Ovary (tissue), 9 donors: ENCODE data around the gene CNTD1. TPM values are rescaled to one million over a fixed set of nuclear protein-coding genes. Genes with fewer than 3 reads are reported as not detected.

Source experiments
- DNase-seq, 5 donors: peaks; one replicate each; pipeline ENCODE4 v3.0.0-alpha.2; 2019 to 2020
- H3K27ac ChIP-seq, 2 donors: fragments of 200-600 bp; one replicate each; pipeline versions ENCODE4 v1.5.1 to v1.8.0; 2019 to 2022
- H3K27me3 ChIP-seq: fragments of 200-600 bp; one replicate; pipeline ENCODE4 v1.8.0; 2022
- H3K36me3 ChIP-seq: fragments of 200-600 bp; sonication (generic); one replicate; pipeline ENCODE4 v1.5.1; 2019
- H3K4me1 ChIP-seq: one replicate; pipeline ENCODE4 v1.8.1; 2013; ENCODE audit warnings: mild to moderate bottlenecking, moderate library complexity; ENCODE audit not compliant: insufficient read depth
- H3K4me3 ChIP-seq: fragments of 200-600 bp; sonication (generic); one replicate; pipeline ENCODE4 v1.5.1; 2017
- H3K9me3 ChIP-seq, 2 donors: fragments of 200-600 bp in 1 of 2; sonication (generic) in 1 of 2; one replicate each; pipeline versions ENCODE4 v1.5.1 to v1.8.1; 2013 to 2019; ENCODE audit warnings: mild to moderate bottlenecking in 1 of 2, moderate library complexity in 1 of 2
- CTCF ChIP-seq, 3 donors: fragments of 450-650 bp in 2 of 3; fragments of 200-600 bp in 1 of 3; IDR thresholded peaks; one replicate each; pipeline versions ENCODE4 v1.5.1 to v1.8.0; 2016 to 2022; ENCODE audit warnings: antibody characterized with exemption in 3 of 3, mild to moderate bottlenecking in 1 of 3
- EP300 ChIP-seq: sonication (generic); formaldehyde crosslinking; IDR thresholded peaks from one replicate; pipeline ENCODE4 v1.6.1; 2017; ENCODE audit warnings: antibody characterized with exemption
- POLR2A ChIP-seq: fragments of 450-650 bp; IDR thresholded peaks from one replicate; pipeline ENCODE4 v1.6.1; 2017; ENCODE audit warnings: antibody characterized with exemption, mild to moderate bottlenecking, moderate library complexity
- WGBS, 3 donors: extraction: QIAGEN DNeasy Blood & Tissue Kit in 1 of 3; methylation state at CpG; one replicate each; pipeline versions ENCODE4 v1.1.5 to v1.1.7; 2013 to 2017; 5-methylcytosine and 5-hydroxymethylcytosine counted together
- intact Hi-C, 4 donors: fragments of 100-400 bp; cut with DNase I; formaldehyde crosslinking; loops; one replicate each; pipeline versions ENCODE4 v1.11.0 to v1.15.1; 2022 to 2023
- polyA plus RNA-seq, 2 donors: library from polyadenylated mRNA; stranded (reverse); fragments of 200-250 nt in 1 of 2; fragments of 350-450 nt in 1 of 2; fragmentation: Illumina TruSeq in 1 of 2; extraction: RNeasy Lipid Tissue Mini Kit (QIAGEN cat#74804) in 1 of 2; gene quantifications; one replicate each; pipeline ENCODE4 v1.2.3, GENCODE V29; 2013 to 2014
- total RNA-seq, 7 donors: library from RNA; depleted of rRNA in 2 of 7; stranded (reverse); fragments of >200 nt in 2 of 7; fragmentation: NEBNext Ultra II Directional in 3 of 7; extraction: Animal tissue kit (Norgen Biotek cat#: 25700) in 3 of 7; gene quantifications; one replicate each; pipeline versions ENCODE4 v1.1.0 to v1.2.4, GENCODE V29; 2016 to 2023
- donor health status: DM: no; HTN: no; CAD: no; lungs with moderate emphysema.
- donor health status: DM: no; HTN: no; CAD: no.
- donor health status: Bipolar disorder and iron deficiency.
- donor health status: DM: yes; HTN: yes; CAD: no.
- donor health status: DM: no; HTN: no; CAD: no.
- donor health status: DM: yes; HTN: yes; CAD: no.

Gene CNTD1
- total and polyA plus RNA-seq, 9 donors: 0.22 to 0.79 (median 0.33) TPM; not detected in 2

DNA sequence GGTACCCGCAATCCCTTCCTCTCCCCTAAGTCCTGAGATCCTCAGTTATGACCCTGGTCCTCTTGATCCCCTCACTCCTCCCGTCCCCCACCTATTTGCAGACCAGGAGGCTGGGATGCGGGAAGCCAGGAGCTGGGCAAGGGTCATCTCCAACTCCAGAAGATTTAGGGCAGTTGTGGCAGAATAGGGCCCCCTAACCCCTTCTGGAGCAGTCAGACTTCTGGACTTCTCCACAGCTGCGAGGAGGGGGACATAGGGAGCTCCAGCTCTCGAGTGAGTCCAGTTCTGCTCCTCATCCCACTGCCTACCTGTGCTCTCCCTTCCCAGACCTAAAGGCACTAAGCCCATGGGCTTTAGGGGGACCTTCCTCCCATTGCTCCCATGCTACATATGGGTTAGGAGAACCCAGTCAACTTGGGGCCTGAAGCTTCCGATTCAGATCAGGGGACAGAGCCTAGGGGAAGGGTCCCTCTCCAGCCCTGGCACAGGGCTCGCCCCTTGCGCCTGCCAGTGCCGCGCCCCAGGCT lies 17.0 kb upstream of the CNTD1 start:
- Histone ChIP-seq H3K9me3 (no peaks in the 10 kb centered on the region), H3K36me3 (no peaks in the 10 kb centered on the region), H3K27me3 (no peaks in the 10 kb centered on the region), H3K4me1 (peaks cover 4% of the 10 kb centered on the region), H3K27ac (no peak overlapping the region), H3K4me3 (no peak overlapping the region)
- 29 to 58% (median 34%) methylated on average over 10 of the region's 10 CpGs for WGBS, 3 donors
- peak in 1 of 5 donors; percentile 17 for DNase-seq
- intact Hi-C loops: no loop called here
- TF ChIP-seq POLR2A (no peak), CTCF (IDR thresholded peaks at IDR 0.05) (no peak), EP300 (no peak)

DNA sequence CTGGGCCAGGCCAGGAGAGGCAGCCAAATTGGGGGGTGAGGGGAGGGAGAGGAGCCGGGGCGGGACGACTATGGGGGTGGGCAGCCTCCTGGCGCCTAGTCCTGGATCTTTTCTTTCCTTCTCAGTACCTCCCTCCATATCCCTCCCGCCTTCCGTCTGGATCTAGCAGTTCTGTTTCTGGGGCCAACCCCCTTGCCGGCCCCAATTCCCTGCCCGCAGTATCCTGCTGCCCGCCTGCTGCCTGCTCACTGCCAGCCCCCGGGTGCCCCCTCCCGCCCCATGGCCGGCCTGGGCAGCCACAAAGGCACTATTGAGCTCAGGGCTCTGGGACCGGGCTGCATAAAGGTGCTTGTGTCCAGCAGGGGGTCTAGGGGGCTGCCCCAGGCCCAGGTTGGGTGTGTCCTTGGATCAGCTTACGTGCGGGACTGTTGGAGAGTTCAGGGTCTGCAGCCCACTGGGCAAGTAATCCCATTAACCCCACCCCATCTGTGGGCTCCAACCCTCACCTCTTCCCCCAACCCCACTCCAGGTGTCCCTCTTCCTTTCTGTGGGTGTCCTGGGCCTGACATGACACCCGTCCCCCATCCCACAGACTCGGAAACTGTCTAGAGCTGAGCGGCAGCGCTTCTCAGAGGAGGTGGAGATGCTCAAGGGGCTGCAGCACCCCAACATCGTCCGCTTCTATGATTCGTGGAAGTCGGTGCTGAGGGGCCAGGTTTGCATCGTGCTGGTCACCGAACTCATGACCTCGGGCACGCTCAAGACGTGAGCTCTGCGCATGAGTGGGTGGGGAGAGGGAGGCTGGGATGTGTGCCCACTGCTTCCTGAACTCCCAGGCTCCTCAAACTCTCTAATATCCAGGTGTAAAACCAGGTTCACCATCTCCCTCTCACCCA lies 16.2 kb upstream of the CNTD1 start:
- no peak for TF ChIP-seq EP300
- no peak for TF ChIP-seq POLR2A
- TF ChIP-seq CTCF (IDR thresholded peaks at IDR 0.05): no peak
- intact Hi-C loops: no loop called here
- 22 to 50% (median 34%) methylated on average over 27 to 29 of the region's 29 CpGs for WGBS, 3 donors
- no peak overlapping the region for H3K4me3 ChIP-seq
- H3K9me3 ChIP-seq: no peaks in the 10 kb centered on the region
- H3K36me3 ChIP-seq: no peaks in the 10 kb centered on the region
- no peaks in the 10 kb centered on the region for H3K27me3 ChIP-seq
- peak in 1 of 5 donors; percentile 43 for DNase-seq
- no peak overlapping the region for H3K27ac ChIP-seq
- H3K4me1 ChIP-seq: peaks cover 4% of the 10 kb centered on the region

DNA sequence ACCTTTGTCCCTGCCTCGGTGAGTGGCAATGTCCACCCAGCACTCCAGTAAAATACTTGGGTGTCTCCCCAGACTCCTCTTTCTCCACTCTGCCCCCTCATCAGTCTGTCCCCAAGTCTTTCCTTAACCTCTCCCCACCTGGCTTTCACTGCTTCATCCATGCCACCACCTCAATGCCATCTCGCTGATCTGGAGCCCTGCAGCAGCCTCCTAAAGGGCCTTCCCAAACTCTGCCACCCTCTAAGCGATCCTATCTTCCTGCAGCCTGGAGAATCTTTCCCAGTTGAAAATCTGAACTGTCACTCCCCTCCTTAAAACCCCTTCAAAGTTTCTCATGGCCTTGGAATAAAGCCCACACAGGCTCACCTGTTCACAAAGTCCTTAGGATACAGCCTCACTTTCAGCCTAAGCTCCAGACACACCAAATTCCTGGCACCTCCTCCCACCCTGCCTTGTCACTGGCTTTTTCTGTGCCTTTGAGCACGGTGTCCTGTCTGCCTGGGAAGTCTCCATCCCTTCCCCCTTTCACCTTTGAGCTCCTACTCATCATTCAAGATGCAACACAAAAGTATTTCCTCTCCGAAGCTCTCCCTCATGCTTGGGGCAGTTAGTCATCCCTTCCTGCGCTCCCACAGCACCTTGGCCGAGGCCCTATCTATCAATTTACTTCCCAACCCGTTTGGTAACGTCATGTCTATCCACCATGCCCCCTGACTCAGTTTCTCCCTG lies 15.4 kb upstream of the CNTD1 start:
- Histone ChIP-seq H3K36me3 (no peaks in the 10 kb centered on the region), H3K27ac (no peak overlapping the region), H3K27me3 (no peaks in the 10 kb centered on the region), H3K9me3 (no peaks in the 10 kb centered on the region), H3K4me3 (no peak overlapping the region), H3K4me1 (peaks cover 4% of the 10 kb centered on the region)
- TF ChIP-seq CTCF (IDR thresholded peaks at IDR 0.05) (no peak), POLR2A (no peak), EP300 (no peak)
- WGBS, 3 donors: 33 to 43% (median 33%) methylated on average over 9 of the region's 9 CpGs
- DNase-seq: peak in 1 of 5 donors; percentile 15
- intact Hi-C loops: no loop called here

DNA sequence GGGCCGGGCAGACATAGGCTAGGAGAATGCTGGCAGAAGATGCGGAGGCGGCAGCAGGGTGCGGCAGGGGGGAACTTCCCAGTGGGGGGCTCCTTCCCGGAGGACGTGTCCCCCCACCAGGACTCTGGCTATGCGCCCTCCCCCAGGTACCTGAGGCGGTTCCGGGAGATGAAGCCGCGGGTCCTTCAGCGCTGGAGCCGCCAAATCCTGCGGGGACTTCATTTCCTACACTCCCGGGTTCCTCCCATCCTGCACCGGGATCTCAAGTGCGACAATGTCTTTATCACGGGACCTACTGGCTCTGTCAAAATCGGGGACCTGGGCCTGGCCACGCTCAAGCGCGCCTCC lies 14.9 kb upstream of the CNTD1 start:
- TF ChIP-seq CTCF (IDR thresholded peaks at IDR 0.05) (no peak), POLR2A (no peak), EP300 (no peak)
- Histone ChIP-seq H3K4me3 (no peak overlapping the region), H3K9me3 (no peaks in the 10 kb centered on the region), H3K27ac (no peak overlapping the region), H3K36me3 (no peaks in the 10 kb centered on the region), H3K27me3 (no peaks in the 10 kb centered on the region), H3K4me1 (peaks cover 4% of the 10 kb centered on the region)
- WGBS, 3 donors: 27 to 50% (median 31%) methylated on average over 22 of the region's 22 CpGs
- intact Hi-C loops: no loop called here
- DNase-seq: peak in 1 of 5 donors; percentile 35
